ENCODE data around the gene WDR45B. TPM values are rescaled to one million over a fixed set of nuclear protein-coding genes. Genes with fewer than 3 reads are reported as not detected.

The WDR45B gene
- total RNA-seq: 88.2 and 97.7 TPM in 2 replicates
- 89.2 TPM for polyA plus RNA-seq (2012)

DNA sequence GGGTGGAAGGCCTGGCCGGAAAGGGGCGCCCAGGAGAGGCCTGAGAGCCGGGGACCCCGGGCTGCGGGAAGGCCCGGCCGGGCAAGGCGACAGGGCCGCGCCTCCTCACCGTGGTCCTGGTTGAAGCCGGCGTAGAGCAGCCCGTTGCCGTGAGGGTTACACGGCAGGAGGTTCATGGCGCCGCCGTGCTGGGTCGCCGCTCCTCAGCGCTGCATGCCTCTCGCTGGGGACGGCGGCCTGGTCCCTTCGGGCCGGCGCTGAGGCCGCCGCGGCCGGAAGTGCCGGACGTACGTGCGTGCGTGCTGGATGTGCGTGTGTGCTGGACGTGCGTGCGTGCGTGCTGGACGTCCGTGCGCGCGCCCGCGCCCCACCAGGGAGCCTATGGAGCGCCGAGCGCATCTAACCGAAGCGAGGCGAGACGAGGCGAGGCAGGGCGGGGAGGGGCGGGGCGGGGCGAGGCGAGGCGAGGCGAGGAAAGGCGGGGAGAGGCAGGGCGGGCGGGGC lies at the start of gene WDR45B:
WDR45B (minus strand) TSS at position 280 of the 504 bp plus-strand sequence; CDS start at position 176, 104 bp downstream.
- peak; percentile 96 for DNase-seq (ENCODE audit: low read depth)

DNA sequence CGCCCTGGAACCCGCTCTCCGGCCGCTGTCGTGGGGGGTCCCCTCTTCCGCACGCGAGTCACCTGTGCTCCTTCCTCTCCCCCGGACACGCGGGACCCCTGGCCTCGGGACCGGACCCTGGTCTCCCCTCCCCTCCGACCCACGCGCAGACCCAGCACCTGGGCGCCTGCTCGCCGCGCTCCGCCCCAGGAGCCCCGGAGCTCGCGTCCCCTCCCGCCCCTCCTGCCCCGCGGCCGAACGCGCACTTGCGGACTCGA lies 49.5 kb upstream of the WDR45B start:
- no peak for DNase-seq (ENCODE audit: low read depth)

- DNase-seq (ENCODE audit: low read depth): no peak
Measured at GRCh38 chr17:82696916-82697807, 48.9 kb upstream of the WDR45B start.

GRCh38 chr17:82696259-82696658 lies 48.0 kb upstream of the WDR45B start:
- DNase-seq (ENCODE audit: low read depth): no peak

DNA sequence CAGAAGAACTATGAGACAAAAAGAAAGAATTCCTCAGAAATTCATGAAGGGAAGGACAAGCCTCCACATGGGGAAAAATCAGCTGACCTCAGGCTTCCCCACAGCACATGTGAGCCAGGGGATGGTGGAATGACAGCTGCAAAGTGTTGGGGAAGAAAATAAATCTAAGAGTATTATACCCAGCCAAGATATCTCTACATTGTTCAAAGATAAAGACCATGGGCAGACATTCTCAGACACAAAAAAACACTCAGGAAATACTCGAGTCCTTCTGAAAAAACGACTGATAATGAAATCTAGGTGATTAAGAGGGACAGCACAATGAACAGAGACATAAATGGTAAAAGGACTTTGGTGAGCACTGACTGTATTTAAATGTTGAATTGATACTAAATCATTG lies 46.4 kb upstream of the WDR45B start:
- DNase-seq (ENCODE audit: low read depth): no peak

- DNase-seq (ENCODE audit: low read depth): no peak
Measured at GRCh38 chr17:82693168-82693867, 45.1 kb upstream of the WDR45B start.

DNA sequence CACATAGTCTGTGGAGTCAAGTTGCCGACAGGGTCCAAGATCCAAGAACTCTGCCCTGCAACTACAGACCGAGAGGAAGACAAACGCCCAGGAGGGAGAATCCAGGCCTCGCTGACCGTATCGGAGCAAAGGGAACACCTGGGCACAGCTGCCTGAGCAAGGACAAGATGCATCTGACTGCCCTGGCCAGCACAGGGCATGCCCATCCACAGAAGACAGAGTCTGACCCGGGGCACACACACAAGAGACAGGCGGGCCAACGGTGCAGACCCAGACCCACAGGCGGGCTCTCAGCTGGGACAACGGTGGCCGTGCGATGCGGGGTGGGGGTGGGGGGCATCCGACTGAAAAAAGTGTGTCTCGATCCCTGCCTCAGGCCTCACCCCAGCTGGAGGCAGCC lies 44.0 kb upstream of the WDR45B start:
- DNase-seq (ENCODE audit: low read depth): no peak

- DNase-seq (ENCODE audit: low read depth): no peak
Measured at GRCh38 chr17:82691714-82692113, 43.5 kb upstream of the WDR45B start.

DNA sequence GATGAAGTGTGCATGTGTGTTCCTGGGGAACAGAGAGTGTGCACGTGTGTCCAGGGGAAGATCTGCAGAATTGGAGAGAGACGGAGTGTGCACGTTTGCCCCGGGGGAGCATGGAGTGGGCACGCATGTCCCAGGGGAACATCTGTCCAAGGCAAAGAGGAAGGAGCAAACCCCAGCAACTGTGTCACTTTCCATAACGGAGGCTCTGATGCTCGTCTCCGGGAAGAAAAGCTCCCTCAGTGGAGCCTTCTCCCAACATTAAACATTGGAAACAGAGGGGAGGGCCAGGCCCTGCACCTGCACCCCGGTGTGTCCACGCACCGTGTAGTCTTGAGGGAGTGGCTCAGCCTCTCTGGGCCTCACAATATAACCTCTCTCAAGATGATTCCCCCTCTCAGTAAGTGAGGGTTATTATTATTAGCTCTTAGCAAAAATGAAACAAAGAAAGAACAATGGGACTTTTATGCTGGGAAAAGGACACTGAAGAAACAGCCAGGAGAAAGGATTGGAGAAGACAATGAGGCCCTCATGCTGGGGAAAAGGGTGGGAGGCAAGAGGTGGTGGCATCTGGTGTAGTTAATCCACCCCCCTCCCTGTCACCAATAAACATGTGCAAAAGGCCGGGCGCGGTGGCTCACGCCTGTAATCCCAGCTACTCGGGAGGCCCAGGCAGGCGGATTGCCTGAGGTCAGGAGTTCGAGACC lies 42.7 kb upstream of the WDR45B start:
- DNase-seq (ENCODE audit: low read depth): no peak

DNA sequence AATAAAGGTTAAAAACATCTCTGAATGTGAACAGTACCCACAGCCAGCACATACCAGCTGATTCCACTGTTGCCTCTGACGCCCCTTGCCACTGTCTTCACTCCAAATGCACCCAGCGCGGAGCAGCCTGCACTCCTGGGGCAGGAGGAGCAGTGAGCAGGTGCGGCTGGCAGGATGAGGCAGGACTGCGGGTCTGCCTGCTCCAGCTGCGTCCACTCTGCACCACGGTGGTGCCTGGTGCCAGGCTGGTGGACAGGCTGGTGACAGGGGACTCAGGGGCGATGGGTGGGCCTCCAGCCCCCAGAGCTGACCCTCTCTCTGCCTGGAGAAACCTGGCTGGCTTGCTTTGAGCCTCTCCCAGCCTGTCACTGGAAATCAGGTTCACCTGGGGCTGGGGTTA lies 40.8 kb upstream of the WDR45B start:
- no peak for DNase-seq (ENCODE audit: low read depth)

GRCh38 chr17:82687871-82688270 lies 39.6 kb upstream of the WDR45B start:
- DNase-seq (ENCODE audit: low read depth): no peak

DNA sequence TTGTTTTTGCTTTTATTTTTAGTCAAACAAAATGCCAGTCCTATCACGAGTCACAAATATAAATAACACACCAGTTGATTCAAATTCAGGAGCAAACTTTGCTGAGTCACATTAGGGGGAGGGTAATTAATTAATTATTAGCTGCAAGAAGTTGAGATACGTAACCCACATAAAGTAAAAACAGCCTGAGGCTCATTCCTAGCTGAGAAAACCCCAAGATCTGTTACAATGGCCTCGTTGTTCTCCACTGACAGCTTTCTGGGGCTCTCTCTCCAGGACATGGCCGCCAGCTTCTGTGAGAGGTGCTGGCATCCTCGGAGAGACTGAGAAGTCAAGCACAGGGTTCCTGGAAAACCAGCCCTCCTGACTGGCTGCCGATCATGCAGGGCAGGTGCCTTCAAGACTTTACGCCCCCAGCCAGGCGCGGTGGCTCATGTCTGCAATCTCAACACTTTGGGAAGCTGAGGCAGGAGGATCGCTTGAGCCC lies 39.2 kb upstream of the WDR45B start:
- DNase-seq (ENCODE audit: low read depth): no peak

DNA sequence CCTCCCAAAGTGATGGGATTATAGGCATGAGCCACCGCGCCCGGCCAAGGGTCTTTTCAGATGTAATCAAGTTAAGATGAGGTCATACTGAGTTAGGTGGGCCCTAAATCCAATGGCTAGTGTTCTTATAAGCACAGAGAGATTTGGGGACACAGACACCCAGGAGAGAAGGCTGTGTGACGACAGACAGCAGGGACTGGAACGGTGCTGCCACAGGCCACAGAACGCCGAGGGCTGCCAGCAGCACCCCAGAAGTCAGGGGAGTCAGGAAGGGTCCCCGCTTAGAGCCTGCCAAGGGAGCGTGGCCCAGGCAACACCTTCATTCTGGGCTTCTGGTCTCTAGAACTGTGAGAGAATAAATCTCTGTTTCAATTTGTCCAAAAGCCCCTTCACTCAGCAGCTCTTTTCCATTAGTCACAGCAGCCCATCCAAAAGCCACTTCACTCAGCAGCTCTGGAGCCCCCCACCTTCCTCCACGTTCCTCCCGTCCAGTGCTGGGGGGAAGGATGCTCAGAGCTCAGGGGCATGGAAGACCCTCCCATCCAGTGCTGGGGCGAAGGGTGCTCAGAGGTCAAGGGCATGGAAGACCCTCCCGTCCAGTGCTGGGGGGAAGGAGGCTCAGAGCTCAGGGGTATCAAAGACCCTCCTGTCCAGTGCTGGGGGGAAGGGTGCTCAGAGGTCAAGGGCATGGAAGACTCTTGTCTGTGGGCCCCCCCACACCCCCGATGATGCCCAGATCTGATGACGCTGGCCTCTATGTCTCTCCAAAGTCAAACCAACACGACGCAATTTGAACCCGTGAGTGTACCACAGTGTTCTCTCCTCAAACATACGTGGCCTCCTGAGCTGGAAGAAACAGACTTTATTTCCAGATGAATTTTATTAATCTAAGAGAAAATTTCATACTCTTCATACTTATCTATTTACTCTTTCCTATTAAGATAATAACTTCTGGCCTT lies 38.4 kb upstream of the WDR45B start:
- no peak for DNase-seq (ENCODE audit: low read depth)

GRCh38 chr17:82685291-82685690 lies 37.0 kb upstream of the WDR45B start:
- DNase-seq (ENCODE audit: low read depth): no peak

DNA sequence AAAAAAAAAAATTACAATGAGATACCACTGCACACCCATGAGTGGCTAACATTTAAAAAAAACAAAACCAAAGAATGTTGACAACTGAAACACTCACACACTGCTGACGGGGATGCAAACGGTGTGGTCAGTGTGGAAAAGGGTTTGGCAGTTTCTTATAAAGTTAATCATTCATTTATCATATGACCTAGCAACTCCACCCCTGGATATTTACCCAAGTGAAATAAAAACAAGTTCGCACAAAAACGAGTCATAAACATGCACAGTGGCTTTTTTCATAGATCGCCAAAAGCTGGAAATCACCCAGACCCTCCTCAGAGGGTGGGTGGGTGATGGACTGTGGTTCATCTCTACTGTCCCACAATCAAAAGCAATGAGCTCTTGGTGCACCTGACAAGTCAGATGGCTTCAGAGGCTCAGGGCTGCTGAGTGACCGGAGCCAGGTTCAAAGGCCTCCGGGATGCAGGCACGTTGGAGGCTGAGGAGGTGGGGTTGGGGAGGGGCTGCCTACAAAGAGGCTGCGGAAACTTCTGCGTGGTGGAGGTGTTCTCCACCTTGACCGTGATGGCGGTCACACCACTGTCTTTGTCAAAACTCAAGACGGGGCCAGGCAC lies 36.1 kb upstream of the WDR45B start:
- DNase-seq (ENCODE audit: low read depth): peak; percentile 36

DNA sequence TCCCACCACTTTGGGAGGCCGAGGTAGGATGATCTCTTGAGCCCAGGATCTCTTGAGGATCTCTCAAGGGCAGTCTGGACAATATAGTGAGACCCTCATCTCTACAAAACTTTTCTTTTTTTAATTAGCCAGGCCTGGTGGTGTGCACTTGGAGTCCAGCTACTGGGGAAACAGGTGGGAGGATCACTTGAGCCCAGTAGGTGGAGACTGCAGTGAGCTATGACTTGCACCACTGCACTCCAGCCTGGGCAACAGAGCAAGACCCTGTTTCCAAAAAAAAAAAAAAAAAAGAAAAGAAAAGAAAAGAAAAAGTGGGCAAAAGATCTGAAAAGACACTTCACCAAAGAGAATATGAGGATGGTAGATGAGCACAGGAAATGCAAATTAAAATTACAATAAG lies 35.3 kb upstream of the WDR45B start:
- no peak for DNase-seq (ENCODE audit: low read depth)

DNA sequence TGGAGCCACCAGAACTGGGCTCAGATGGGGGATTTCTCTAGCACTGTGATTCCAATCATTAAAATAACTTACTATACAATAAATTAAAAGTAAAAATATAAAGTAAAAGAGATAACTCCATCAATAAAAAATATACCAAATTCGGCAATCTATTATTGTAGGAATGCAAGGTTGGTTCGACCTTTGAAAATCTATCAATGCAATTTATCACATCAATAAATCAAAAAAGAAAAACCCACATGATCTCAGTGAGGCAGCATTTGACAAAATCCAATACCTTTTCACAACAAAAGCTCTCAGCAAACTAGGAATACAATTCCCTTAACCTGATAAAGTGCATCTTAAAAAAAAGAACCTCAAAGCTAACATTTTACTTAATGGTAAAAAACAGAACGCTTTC lies 33.3 kb upstream of the WDR45B start:
- no peak for DNase-seq (ENCODE audit: low read depth)

- peak; percentile 27 for DNase-seq (ENCODE audit: low read depth)
Measured at GRCh38 chr17:82679586-82680465, 31.6 kb upstream of the WDR45B start.

- DNase-seq (ENCODE audit: low read depth): peak; percentile 67
Measured at GRCh38 chr17:82678265-82678891, 30.1 kb upstream of the WDR45B start.
